Endothelial cell of umbilical vein (primary cell): Measurements from ENCODE around the gene ATXN7L1. TPM values are rescaled to one million over a fixed set of nuclear protein-coding genes. Genes with fewer than 3 reads are reported as not detected.

Experiments
- BruUV-seq: library from RNA; stranded (reverse); fragments of 400-500 nt; replicated peaks from 2 replicates; lab custom pipeline; 2021; lab: Mats Ljungman, UMichigan
- CTCF ChIA-PET: fragments of 300-600, 350-600 bp; sonication (Branson Sonifier 250); formaldehyde crosslinking; loops from one replicate; lab custom pipeline; 2021; ENCODE audit warnings: antibody characterized with exemption, inconsistent platforms; lab: Charles Lee
- POLR2A ChIA-PET: fragments of 300-600, 350-600 bp; sonication (Branson Sonifier 250); formaldehyde crosslinking; loops from one replicate; lab custom pipeline; 2021; ENCODE audit warnings: antibody characterized with exemption, inconsistent platforms; lab: Charles Lee
- DNase-seq: peaks from one replicate; pipeline ENCODE4 v3.0.0-alpha.2; 2011; ENCODE audit warnings: low read depth, low spot score
- FAIRE-seq: peaks from 2 replicates; lab custom pipeline; 2011; peaks lifted over from hg19 to GRCh38; lab: Jason Lieb, UNC
- H2AFZ ChIP-seq: 2 replicates; pipeline ENCODE4 v1.6.0; 2012; ENCODE audit warnings: low read depth, low read length, control low read depth, inconsistent platforms
- H3K27ac ChIP-seq: 2 replicates; pipeline ENCODE4 v1.5.1; 2011; ENCODE audit warnings: low read depth, mild to moderate bottlenecking, control low read depth, low read length, moderate library complexity; ENCODE audit not compliant: insufficient read depth
- H3K27me3 ChIP-seq, 2 experiments: 2 replicates each; pipeline versions ENCODE4 v1.6.0 to v1.6.1; 2011; ENCODE audit warnings: low read length in 2 of 2, mixed read lengths in 1 of 2; ENCODE audit not compliant: control insufficient read depth in 2 of 2, insufficient read depth in 2 of 2
- H3K36me3 ChIP-seq, 2 experiments: 2 replicates in 1 of 2; 3 replicates in 1 of 2; pipeline ENCODE4 v1.5.1; 2011; ENCODE audit warnings: low read length in 2 of 2, mild to moderate bottlenecking in 1 of 2, moderate library complexity in 1 of 2; ENCODE audit not compliant: control insufficient read depth in 2 of 2, insufficient read depth in 2 of 2; ENCODE audit errors: extremely low read depth in 1 of 2
- H3K4me1 ChIP-seq: 3 replicates; pipeline ENCODE4 v1.5.1; 2011; ENCODE audit warnings: mild to moderate bottlenecking, low read length; ENCODE audit not compliant: control insufficient read depth, insufficient read depth; ENCODE audit errors: extremely low read depth
- H3K4me2 ChIP-seq: 2 replicates; pipeline ENCODE4 v1.6.1; 2011; ENCODE audit warnings: low read length, control low read depth, mixed read lengths; ENCODE audit not compliant: insufficient read depth
- H3K4me3 ChIP-seq, 3 experiments: fragments of 200-600 bp in 1 of 3; sonication (generic), shearing (Covaris generic) in 1 of 3; replicated peaks in 1 of 3; 2 replicates each; pipeline ENCODE4 v1.5.1; 2011 to 2016; ENCODE audit warnings: control low read depth in 3 of 3, low read length in 3 of 3, mild to moderate bottlenecking in 2 of 3, inconsistent platforms in 1 of 3, low read depth in 1 of 3, moderate library complexity in 1 of 3; ENCODE audit not compliant: insufficient read depth in 1 of 3
- H3K79me2 ChIP-seq: 2 replicates; pipeline ENCODE4 v1.6.0; 2012; ENCODE audit warnings: low read length, inconsistent platforms; ENCODE audit not compliant: control insufficient read depth, insufficient read depth
- H3K9ac ChIP-seq: replicated peaks from 2 replicates; pipeline ENCODE3; 2011; ENCODE audit warnings: low read length, control low read depth; ENCODE audit not compliant: insufficient read depth; ENCODE audit errors: extremely low read depth
- H3K9me1 ChIP-seq: replicated peaks from 3 replicates; pipeline ENCODE4 v1.6.0; 2011; ENCODE audit warnings: mild to moderate bottlenecking, low read length; ENCODE audit not compliant: control insufficient read depth, insufficient read depth; ENCODE audit errors: extremely low read depth
- H3K9me3 ChIP-seq: replicated peaks from 2 replicates; pipeline ENCODE4 v1.5.1; 2012; ENCODE audit warnings: low read length, inconsistent platforms; ENCODE audit not compliant: control insufficient read depth, insufficient read depth
- H4K20me1 ChIP-seq: replicated peaks from 2 replicates; pipeline ENCODE3; 2011; ENCODE audit warnings: mild to moderate bottlenecking, low read length; ENCODE audit not compliant: control insufficient read depth, insufficient read depth; ENCODE audit errors: extremely low read depth
- EZH2 ChIP-seq: IDR thresholded peaks from 2 replicates; pipeline ENCODE4 v1.6.1; 2012; ENCODE audit warnings: borderline replicate concordance, low read depth, mild to moderate bottlenecking, moderate library complexity, low read length, inconsistent platforms; ENCODE audit not compliant: severe bottlenecking
- FOS ChIP-seq: IDR thresholded peaks from 2 replicates; pipeline ENCODE4 v1.6.1; 2011; ENCODE audit warnings: mild to moderate bottlenecking, low read length, moderate library complexity, borderline replicate concordance; ENCODE audit not compliant: insufficient read depth
- GATA2 ChIP-seq: IDR thresholded peaks from 2 replicates; pipeline ENCODE4 v1.7.0; 2011; ENCODE audit warnings: low read depth, mild to moderate bottlenecking, moderate library complexity, mixed read lengths, low read length; ENCODE audit not compliant: insufficient read length, insufficient read depth
- JUN ChIP-seq: IDR thresholded peaks from 2 replicates; pipeline ENCODE4 v1.6.1; 2011; ENCODE audit warnings: borderline replicate concordance, low read depth; ENCODE audit not compliant: insufficient read length, insufficient read depth
- MYC ChIP-seq: IDR thresholded peaks from one replicate; pipeline ENCODE4 v1.6.1; 2011; ENCODE audit warnings: mild to moderate bottlenecking, low read depth, low read length
- POLR2A ChIP-seq: IDR thresholded peaks from 2 replicates; pipeline ENCODE4 v1.6.1; 2012; ENCODE audit warnings: low read depth, mild to moderate bottlenecking, control low read depth, low read length
- POLR2AphosphoS5 ChIP-seq: IDR thresholded peaks from 2 replicates; pipeline ENCODE4 v1.6.1; 2012; ENCODE audit warnings: low read depth, mild to moderate bottlenecking, control low read depth, low read length, moderate library complexity; ENCODE audit not compliant: insufficient read depth
- dilution Hi-C: fragments of 300-500 bp; cut with MboI; formaldehyde crosslinking; loops from one replicate; pipeline ENCODE4 v1.15.0; 2019; ENCODE audit warnings: low sequenced_read_pairs; ENCODE audit not compliant: extremely low pct_ligation_motif_present
- intact Hi-C: fragments of 100-400 bp; cut with micrococcal nuclease; formaldehyde crosslinking; loops from one replicate; pipeline ENCODE4 v1.10.0; 2022
- polyA plus RNA-seq, 4 experiments: library from polyadenylated mRNA; depleted of rRNA in 3 of 4; stranded (reverse) in 3 of 4; unstranded in 1 of 4; fragments of >200 nt; gene quantifications; 2 replicates each; pipeline versions ENCODE4 v1.2.1 to v1.2.3, GENCODE V29; 2011 to 2012; ENCODE audit warnings: missing spikeins in 1 of 4
- total RNA-seq: library from RNA; stranded (reverse); gene quantifications from 2 replicates; pipeline ENCODE4 v1.2.3, GENCODE V29; 2021
- TF ChIP-seq, protein P1 (sequence below), 2 donors: IDR thresholded peaks; 1 replicate in 1 of 2; 2 replicates in 1 of 2; pipeline ENCODE4 v1.5.1; 2011; ENCODE audit warnings: low read length in 2 of 2, mild to moderate bottlenecking in 2 of 2, moderate library complexity in 2 of 2, control low read depth in 1 of 2, inconsistent platforms in 1 of 2, low read depth in 1 of 2; ENCODE audit not compliant: insufficient read depth in 1 of 2; ENCODE audit errors: extremely low read depth in 1 of 2
- TF ChIP-seq, protein P2 (sequence below): IDR thresholded peaks from 2 replicates; pipeline ENCODE4 v1.6.1; 2011; ENCODE audit not compliant: insufficient read depth, insufficient read length

The ATXN7L1 gene
- total and polyA plus RNA-seq, 2 donors (not counting 3 experiments of a cell fraction or from before 2014, with no cell fraction given) = 4.6 to 15.6 TPM

DNA sequence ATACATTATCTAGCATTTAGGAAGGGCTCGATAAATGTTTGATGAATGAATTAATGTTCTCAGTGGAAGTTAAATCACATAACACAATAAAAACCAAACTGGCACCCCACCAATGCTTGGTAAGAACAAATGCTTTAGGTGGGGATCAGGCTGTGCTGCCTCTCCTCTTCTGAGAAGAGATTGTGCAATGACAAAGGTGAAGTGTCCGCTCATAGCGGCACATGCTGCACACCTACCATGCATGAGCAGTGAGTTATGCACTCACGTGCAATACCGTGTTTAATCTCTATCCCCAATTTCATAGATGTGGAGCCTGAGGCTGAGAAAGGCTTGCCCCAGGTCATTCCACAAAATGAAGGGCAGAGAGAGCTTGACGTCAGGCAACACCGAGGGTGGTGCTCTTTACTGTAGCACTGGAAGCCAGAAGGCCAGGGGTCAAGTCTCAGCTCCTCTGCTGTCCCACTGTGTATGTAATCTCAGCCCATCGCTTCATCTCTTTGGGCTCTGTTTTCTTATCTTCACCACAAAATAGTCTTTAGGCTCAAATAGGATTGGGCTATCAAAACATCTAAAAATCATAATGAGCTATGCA, 222.2 kb downstream of the ATXN7L1 start:
- CTCF ChIA-PET = interaction anchor here (0.6 to 6.5 kb wide), 5 partner anchors 9 to 389 kb away, joined by 3 to 72 read pairs (median 3); no protein-coding TSS in a partner anchor
- dilution Hi-C loops = no loop called here
- no TSS peak for BruUV-seq

More for the DNA sequence above, 222.2 kb downstream of the ATXN7L1 start:
- Histone ChIP-seq H3K9ac (no peak overlapping the region), H3K79me2 (no peaks in the 10 kb centered on the region), H3K27me3 (no peaks in the 10 kb centered on the region), H3K4me1 (no peaks in the 10 kb centered on the region), H3K4me3 (no peak overlapping the region), H3K4me2 (no peak overlapping the region), H2AFZ (no peak overlapping the region), H3K27ac (no peak overlapping the region), H3K36me3 (no peaks in the 10 kb centered on the region), H3K9me1 (no peaks in the 10 kb centered on the region), H4K20me1 (no peaks in the 10 kb centered on the region), H3K9me3 (no peaks in the 10 kb centered on the region)
- TF ChIP-seq FOS = no peak
- TF ChIP-seq MYC = no peak
- TF ChIP-seq, protein P1, sequence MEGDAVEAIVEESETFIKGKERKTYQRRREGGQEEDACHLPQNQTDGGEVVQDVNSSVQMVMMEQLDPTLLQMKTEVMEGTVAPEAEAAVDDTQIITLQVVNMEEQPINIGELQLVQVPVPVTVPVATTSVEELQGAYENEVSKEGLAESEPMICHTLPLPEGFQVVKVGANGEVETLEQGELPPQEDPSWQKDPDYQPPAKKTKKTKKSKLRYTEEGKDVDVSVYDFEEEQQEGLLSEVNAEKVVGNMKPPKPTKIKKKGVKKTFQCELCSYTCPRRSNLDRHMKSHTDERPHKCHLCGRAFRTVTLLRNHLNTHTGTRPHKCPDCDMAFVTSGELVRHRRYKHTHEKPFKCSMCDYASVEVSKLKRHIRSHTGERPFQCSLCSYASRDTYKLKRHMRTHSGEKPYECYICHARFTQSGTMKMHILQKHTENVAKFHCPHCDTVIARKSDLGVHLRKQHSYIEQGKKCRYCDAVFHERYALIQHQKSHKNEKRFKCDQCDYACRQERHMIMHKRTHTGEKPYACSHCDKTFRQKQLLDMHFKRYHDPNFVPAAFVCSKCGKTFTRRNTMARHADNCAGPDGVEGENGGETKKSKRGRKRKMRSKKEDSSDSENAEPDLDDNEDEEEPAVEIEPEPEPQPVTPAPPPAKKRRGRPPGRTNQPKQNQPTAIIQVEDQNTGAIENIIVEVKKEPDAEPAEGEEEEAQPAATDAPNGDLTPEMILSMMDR (IDR thresholded peaks at IDR 0.05; ENCODE audit: extremely low read depth in 1 of 2, insufficient read depth in 1 of 2, low read depth in 1 of 2, low read length in 2 of 2) = no peak
- no peak for TF ChIP-seq GATA2
- no peak for TF ChIP-seq EZH2
- no peak for TF ChIP-seq POLR2A
- TF ChIP-seq, protein P2, sequence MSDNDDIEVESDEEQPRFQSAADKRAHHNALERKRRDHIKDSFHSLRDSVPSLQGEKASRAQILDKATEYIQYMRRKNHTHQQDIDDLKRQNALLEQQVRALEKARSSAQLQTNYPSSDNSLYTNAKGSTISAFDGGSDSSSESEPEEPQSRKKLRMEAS = no peak
- no peak for TF ChIP-seq POLR2AphosphoS5
- no peak for TF ChIP-seq JUN
- intact Hi-C loops = loop anchor here (5.0 to 10.0 kb wide), 2 partner anchors 221 to 498 kb away; partner anchors contain the start of gene ATXN7L1
- POLR2A ChIA-PET = no interaction called here
- FAIRE-seq (no peak), DNase-seq (no peak)
